ENCODE data around the gene KMO.
A peak's percentile ranks its signal among the peaks of the same experiment; 100 is the strongest.

Gene KMO

GRCh38 chr1:241598249-241598648 is 66.1 kb downstream of the KMO start:
- DNase-seq: no peak

DNA sequence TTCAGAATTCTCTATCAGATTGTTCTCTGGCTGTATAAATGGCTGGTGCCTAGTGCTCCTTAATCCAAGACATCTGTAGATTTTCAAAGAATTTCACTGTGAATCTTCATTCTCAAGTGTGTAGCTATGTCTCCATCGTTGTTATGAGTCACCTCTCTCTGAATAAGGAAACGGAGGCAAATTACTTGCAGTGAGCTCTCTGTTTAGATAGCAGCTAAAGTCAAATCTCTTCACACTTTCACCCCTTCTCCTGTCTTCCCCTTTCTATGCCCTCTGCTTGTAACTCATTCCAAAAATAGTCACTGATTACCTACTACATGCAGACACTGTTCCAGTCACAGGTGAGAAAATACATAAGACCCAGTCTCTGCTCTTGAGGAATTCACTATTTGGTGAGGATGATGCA is 68.3 kb downstream of the KMO start:
- DNase-seq: peak; percentile 68

DNA sequence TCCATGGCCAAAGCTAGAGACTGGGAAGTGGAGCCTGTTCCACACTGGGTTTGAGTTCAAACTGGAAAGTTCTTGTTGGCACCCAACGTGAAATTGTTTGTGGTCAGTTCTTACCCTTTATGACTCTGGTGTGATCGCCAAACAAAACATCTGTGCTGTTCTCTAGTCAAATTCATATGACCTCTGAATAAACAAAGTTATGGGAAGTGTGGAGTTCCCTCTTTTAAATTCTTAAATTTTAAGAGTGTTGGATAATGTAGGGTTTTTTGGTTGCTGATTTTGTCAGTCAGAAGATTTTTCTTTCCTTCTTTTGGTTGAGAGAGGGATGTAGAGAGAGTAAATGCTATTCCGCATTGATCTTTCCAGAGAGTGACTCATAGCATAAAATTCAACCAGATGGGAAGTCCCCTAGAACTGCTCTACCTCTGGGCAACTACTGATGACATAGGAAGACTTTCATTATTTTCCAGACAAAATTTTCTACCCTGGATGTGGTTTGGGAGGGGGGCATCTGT is 71.6 kb downstream of the KMO start:
- no peak for DNase-seq

- DNase-seq: no peak
Measured at GRCh38 chr1:241605146-241605805, 73.1 kb downstream of the KMO start.

GRCh38 chr1:241606544-241606943 is 74.4 kb downstream of the KMO start:
- DNase-seq: no peak

- no peak for DNase-seq
Measured at GRCh38 chr1:241607497-241607896, 75.3 kb downstream of the KMO start.

GRCh38 chr1:241608379-241609033 is 76.3 kb downstream of the KMO start:
- peak; percentile 48 for DNase-seq

DNA sequence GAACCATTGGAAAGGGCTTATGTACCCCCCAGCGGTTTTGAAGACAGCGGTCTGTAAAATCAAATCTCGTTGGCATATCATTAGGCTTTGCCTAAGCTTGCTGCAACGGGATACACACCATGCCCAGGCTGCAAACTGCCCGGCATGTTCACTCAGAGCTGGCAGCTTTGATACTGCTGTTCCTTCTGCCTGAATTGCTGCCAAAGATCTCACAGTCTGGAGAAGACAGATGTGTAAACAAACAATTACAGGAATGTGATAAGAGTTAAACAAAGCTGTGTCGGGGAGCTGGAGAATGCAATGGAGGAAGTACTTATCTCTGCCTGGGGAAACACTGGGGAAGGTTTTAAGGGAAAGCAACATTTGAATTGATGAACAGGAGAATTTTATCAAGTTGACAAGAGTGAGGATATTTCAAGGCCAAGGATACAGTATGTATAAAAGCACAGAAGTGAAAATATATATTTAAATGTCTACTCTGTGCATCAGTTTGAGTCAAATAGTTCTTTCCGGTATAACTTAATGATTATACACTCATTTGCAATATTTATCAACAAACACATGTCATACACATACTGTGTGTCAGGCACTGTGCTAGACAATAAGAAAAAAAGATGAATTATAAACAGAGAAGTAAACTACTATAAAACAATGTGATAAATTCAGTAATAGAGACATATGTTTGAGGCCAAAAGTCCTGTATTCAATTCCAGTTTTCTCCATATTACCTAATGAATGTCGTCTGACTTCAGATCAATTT is 78.1 kb downstream of the KMO start:
- DNase-seq: no peak

DNA sequence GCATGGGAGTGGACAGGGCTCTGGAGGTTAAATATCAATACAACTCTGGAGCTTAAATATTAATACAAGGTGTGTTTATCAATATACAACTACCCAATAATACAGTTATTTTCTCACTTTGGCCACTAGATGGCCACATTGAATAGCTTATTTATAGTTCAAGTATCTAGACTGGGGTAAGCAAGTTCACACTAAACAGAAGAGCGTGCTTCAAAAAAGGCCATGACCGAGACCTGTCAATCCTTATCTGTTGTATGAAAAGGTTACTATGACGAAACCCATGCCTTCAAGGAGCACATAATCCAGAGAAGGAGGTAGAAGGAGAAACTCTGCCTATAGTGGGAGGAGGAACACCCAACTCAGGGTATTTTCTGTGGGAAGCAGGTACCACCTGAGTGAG is 78.9 kb downstream of the KMO start:
- peak; percentile 68 for DNase-seq

GRCh38 chr1:241611736-241612135 is 79.6 kb downstream of the KMO start:
- no peak for DNase-seq

- peak; percentile 86 for DNase-seq
Measured at GRCh38 chr1:241612533-241613477, 80.6 kb downstream of the KMO start.

DNA sequence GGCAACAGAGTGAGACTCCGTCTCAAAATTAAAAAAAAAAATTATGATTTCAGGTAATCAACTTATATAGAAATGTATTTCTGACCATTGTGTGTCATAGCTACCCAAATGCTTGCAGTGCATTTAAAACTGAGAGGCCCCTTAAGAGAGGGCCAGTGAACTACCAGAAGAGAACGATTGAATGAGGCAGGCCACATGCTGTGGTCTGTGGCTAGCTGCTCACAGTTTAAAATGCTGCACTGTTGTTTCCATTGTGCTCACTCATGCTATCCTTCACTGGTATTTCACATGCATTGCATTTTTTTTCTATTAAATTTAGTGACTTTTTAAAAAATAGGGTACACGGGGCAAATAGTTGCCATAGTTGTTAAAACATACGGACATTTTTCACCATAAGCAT is 82.0 kb downstream of the KMO start:
- DNase-seq: no peak

DNA sequence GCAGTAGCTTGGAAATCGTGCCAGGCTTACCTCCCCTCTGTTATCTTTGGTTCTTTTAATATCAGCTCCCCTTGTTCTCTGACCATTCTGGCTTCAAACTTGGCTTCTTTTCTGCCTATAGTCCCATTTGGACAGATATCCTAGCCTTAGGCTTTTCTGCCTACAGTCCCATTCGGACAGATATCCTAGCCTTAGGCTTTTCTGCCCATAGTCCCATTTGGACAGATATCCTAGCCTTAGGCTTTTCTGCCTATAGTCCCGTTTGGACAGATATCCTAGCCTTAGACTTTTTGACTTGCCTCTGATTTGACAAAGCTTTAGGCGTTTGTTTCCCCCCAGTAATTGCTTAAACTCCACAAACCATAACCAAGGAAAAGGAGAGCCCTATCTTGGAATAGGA is 82.4 kb downstream of the KMO start:
- no peak for DNase-seq

- no peak for DNase-seq
Measured at GRCh38 chr1:241615043-241615974, 83.1 kb downstream of the KMO start.

DNA sequence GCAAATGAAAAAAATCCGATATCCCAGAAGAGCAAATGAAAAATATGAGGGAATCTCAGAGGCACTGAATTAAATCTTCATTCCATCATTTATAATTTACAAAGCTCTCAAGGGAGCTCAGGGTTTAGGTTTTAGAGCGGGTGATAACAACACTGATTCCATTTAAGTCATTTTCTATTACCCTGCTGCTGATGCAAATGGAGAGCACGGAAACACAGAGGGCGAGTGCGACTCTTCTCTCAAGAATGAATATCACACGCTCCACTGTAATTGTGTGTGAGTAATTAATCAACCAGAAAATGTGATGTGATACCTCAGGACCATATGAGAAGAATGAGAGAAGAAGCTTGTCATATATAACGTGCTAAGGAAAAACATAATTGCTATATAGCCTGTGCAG is 85.2 kb downstream of the KMO start:
- DNase-seq: no peak

DNA sequence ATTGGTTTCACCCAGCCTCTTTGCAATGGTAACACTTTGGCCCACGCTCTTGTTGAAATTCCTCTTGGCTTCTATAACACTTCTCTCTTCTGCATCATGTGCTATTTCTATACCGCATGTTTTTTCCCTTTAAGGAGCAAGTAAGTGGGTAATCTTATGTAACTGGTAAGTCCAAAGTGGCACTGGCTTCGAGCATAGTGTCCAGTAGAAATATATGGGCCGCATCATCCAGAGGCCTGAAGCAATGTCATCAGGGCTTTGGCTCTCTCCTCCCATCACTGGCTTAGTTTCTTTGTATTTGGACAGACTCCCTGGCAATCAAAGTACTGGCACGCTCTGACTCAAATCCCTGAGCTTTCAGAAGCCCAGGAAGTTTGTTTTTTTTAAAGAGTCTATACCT is 90.5 kb downstream of the KMO start:
- no peak for DNase-seq

GRCh38 chr1:241624935-241625334 is 92.8 kb downstream of the KMO start:
- DNase-seq: no peak

DNA sequence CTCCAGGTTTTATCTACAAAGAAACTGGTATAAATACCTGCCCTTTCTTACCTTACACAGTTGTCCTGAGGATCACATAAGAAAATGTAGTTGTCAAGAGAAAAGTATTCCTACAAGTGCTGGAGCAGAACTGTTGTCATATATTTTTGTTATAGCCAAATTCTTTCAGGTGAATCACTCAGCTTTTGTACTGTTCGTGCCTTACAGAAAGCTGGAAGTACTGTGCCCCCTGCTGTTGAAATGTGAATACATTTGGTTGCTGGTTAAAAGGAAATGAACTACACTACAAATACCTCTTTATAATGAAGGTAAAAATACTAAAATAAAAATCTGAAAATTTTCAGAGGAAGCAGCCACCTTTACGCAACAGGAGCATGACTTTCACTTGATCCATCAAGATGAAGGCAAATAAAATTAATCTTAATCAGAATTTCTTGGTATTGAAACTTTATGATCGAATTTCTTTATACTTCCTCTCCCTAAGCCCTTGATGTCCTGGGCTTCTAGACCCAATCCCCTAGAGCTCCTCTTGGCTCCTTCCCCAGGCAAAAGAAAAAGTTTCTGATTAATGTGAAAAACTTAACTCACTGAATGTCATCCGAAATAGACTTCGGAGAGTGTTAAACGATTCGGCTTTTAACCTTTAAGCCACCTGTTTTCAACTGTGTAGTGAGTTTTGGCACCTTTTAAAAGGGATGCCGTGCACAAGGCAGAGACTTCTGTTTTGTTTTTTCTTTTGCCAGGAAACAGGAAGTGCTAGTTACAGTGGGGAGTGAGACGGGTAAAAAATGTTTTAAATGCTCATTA is 95.5 kb downstream of the KMO start:
- DNase-seq: peak; percentile 67

DNA sequence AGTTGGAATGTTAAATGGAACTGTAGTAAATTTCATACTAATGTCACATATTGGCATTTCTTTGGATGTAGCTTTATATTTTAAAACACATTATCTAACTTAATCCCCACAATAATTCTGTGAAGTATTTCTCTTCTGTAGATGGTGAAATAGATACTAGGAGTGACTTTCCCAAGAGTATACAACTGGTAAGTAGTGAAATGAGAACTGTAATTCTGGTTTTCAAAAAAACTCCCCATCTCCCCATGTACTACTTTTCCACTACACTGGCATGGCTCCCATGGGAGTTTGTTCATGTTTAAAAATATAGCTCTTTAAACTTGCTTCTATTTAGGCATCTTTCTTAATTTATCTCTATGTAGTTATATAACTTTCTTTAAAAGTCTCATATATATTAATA is 97.8 kb downstream of the KMO start:
- no peak for DNase-seq

- no peak for DNase-seq
Measured at GRCh38 chr1:241630476-241630875, 98.3 kb downstream of the KMO start.

GRCh38 chr1:241630899-241631298 is 98.7 kb downstream of the KMO start:
- no peak for DNase-seq
